BE2C (cell line): ENCODE results near the gene SCAMP3.

ENCODE experiments used
- DNase-seq: peaks from one replicate; pipeline ENCODE4 v3.0.0-alpha.2; 2020
- H3K27me3 ChIP-seq: fragments of 250-450 bp; sonication (Bioruptor Pico); 2 replicates; pipeline ENCODE4 v1.5.1; 2020; ENCODE audit warnings: mild to moderate bottlenecking
- H3K36me3 ChIP-seq: fragments of 250-450 bp; sonication (Bioruptor Pico); 2 replicates; pipeline ENCODE4 v1.5.1; 2020; ENCODE audit warnings: mild to moderate bottlenecking
- H3K4me1 ChIP-seq: fragments of 250-450 bp; sonication (Bioruptor Pico); 2 replicates; pipeline ENCODE4 v1.5.1; 2020
- H3K4me3 ChIP-seq: 2 replicates; pipeline ENCODE4 v1.5.1; 2011; ENCODE audit warnings: low read depth, low read length
- H3K9me3 ChIP-seq: fragments of 250-450 bp; sonication (Bioruptor Pico); 2 replicates; pipeline ENCODE4 v1.5.1; 2020
- TF ChIP-seq, protein P1 (sequence below): IDR thresholded peaks from 2 replicates; pipeline ENCODE4 v1.5.1; 2012; ENCODE audit warnings: mild to moderate bottlenecking, low read depth, low read length

SCAMP3 gene

DNA sequence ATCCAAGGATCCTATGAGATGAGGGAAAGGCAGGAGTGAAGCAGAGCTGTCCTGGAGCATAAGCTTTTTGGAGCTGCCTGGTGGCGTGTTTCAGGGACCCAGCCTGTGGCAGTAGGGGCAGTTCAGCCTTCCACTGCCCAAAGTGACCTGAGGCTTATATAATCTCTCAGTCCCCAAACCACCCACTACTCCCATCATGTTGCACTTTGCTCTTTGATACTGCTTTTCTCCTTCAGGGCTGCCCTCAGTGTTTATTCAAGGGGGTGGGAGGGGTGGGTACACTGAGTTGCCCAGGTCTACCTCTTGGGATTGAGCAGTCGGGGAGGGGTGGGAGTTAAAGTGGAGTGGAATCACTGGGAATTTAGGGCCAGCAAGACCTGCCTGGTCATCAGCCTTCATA, 24.4 kb upstream of the SCAMP3 start:
- Histone ChIP-seq H3K36me3 (no peaks in the 10 kb centered on the region; the same call in none of the 2 replicates), H3K9me3 (no peaks in the 10 kb centered on the region), H3K4me1 (no peaks in the 10 kb centered on the region), H3K27me3 (no peaks in the 10 kb centered on the region), H3K4me3 (no peak overlapping the region)
- TF ChIP-seq, protein P1, sequence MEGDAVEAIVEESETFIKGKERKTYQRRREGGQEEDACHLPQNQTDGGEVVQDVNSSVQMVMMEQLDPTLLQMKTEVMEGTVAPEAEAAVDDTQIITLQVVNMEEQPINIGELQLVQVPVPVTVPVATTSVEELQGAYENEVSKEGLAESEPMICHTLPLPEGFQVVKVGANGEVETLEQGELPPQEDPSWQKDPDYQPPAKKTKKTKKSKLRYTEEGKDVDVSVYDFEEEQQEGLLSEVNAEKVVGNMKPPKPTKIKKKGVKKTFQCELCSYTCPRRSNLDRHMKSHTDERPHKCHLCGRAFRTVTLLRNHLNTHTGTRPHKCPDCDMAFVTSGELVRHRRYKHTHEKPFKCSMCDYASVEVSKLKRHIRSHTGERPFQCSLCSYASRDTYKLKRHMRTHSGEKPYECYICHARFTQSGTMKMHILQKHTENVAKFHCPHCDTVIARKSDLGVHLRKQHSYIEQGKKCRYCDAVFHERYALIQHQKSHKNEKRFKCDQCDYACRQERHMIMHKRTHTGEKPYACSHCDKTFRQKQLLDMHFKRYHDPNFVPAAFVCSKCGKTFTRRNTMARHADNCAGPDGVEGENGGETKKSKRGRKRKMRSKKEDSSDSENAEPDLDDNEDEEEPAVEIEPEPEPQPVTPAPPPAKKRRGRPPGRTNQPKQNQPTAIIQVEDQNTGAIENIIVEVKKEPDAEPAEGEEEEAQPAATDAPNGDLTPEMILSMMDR, result no peak
- no peak for DNase-seq

DNA sequence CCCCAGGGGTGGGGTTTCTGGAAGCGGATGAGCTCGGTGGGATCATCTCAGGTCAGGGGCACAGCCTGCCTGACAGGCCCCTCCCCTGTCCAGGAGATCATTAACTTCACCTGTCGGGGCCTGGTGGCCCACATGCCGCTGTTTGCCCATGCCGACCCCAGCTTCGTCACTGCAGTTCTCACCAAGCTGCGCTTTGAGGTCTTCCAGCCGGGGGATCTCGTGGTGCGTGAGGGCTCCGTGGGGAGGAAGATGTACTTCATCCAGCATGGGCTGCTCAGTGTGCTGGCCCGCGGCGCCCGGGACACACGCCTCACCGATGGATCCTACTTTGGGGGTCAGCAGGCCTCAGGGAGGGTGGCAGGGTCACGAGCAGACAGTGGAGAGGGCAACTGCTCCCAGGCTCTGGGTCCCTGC, 23.5 kb upstream of the SCAMP3 start:
- no peak overlapping the region for H3K4me3 ChIP-seq
- no peaks in the 10 kb centered on the region for H3K4me1 ChIP-seq
- TF ChIP-seq, protein P1, result no peak
- DNase-seq, result no peak
- H3K27me3 ChIP-seq, result no peaks in the 10 kb centered on the region
- H3K9me3 ChIP-seq, result no peaks in the 10 kb centered on the region
- no peaks in the 10 kb centered on the region; the same call in none of the 2 replicates for H3K36me3 ChIP-seq

DNA sequence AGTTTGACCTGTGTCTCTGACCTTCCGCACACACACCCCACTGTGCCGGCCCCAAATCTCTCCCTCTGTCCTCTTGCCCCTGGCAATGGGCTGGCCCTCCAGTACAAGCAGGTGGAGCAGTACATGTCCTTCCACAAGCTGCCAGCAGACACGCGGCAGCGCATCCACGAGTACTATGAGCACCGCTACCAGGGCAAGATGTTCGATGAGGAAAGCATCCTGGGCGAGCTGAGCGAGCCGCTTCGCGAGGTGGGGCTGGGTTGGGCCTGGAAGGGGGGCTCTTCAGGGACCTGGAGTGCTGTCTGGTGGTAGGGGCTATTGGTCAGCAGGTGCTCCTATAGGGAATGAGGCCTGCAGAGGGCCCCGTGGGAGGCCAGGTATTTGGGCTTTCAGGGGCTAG, 22.9 kb upstream of the SCAMP3 start:
- no peak for DNase-seq
- Histone ChIP-seq H3K4me3 (no peak overlapping the region), H3K4me1 (no peaks in the 10 kb centered on the region), H3K9me3 (no peaks in the 10 kb centered on the region), H3K36me3 (no peaks in the 10 kb centered on the region; the same call in none of the 2 replicates), H3K27me3 (no peaks in the 10 kb centered on the region)
- TF ChIP-seq, protein P1, result no peak

DNA sequence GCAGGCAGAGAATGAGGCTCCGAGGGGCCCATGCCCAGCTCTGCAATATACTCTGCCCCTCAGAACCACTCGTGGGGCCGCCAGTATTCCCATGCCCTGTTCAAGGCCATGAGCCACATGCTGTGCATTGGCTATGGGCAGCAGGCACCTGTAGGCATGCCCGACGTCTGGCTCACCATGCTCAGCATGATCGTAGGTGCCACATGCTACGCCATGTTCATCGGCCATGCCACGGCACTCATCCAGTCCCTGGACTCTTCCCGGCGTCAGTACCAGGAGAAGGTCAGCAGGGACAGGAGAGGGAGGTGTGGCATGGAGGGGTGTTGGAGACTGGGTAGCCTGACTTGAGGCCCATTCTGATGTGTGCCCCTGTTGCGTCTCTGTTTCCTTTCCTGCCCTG, 22.3 kb upstream of the SCAMP3 start:
- H3K9me3 ChIP-seq, result no peaks in the 10 kb centered on the region
- TF ChIP-seq, protein P1, result no peak
- H3K4me1 ChIP-seq, result no peaks in the 10 kb centered on the region
- no peak for DNase-seq
- H3K27me3 ChIP-seq, result no peaks in the 10 kb centered on the region
- no peaks in the 10 kb centered on the region; the same call in none of the 2 replicates for H3K36me3 ChIP-seq
- no peak overlapping the region for H3K4me3 ChIP-seq

DNA sequence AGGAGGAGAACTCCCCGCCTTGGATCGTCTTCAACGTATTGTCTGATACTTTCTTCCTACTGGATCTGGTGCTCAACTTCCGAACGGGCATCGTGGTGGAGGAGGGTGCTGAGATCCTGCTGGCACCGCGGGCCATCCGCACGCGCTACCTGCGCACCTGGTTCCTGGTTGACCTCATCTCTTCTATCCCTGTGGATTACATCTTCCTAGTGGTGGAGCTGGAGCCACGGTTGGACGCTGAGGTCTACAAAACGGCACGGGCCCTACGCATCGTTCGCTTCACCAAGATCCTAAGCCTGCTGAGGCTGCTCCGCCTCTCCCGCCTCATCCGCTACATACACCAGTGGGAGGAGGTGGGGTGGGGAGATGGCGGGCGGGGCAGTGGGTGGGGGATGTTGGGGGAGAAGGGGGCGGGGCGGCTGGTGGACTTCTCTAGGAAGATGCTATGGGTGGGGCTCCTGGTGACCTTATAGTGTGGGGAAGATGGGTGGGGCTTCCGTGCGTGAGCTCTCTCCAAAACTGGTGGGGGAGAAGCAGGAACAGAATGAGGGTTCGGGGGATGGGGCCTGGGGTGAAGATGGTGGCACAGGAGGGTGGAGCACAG, 20.4 kb upstream of the SCAMP3 start:
- DNase-seq, result no peak

DNA sequence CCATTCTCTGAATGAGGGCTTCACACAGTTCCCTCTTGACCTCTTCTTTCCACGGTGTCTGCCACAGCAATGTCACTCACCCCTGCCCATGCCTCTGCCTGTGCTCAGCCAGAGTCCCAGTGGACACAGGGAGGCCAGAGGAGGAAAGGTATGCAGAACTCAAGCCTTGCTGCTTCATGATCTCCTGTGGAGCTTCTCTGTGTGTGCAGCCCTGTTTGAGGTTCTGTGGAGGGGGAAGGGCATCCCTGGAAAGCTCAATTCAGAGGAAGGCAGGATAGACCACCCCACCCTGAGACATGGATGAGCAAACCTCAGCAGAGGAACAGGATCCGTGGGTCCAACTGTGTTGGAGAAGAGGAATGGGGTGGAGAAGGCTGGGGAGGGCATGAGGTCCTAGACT, 17.1 kb upstream of the SCAMP3 start:
- TF ChIP-seq, protein P1, result no peak
- Histone ChIP-seq H3K27me3 (no peaks in the 10 kb centered on the region), H3K4me3 (no peak overlapping the region), H3K9me3 (no peaks in the 10 kb centered on the region), H3K36me3 (no peaks in the 10 kb centered on the region), H3K4me1 (no peaks in the 10 kb centered on the region)
- DNase-seq, result no peak

More for the DNA sequence above, 20.4 kb upstream of the SCAMP3 start:
- Histone ChIP-seq H3K36me3 (no peaks in the 10 kb centered on the region; the same call in none of the 2 replicates), H3K9me3 (no peaks in the 10 kb centered on the region), H3K4me1 (no peaks in the 10 kb centered on the region), H3K4me3 (no peak overlapping the region), H3K27me3 (no peaks in the 10 kb centered on the region)
- TF ChIP-seq, protein P1, result no peak
